Embryonic facial prominence (tissue), 1 donor: ENCODE measurements around the gene GRK5.

Source experiments
- DNase-seq: peaks from one replicate; pipeline ENCODE4 v3.0.0-alpha.2; 2016; ENCODE audit errors: extremely low spot score

The GRK5 gene

GRCh38 chr10:119316002-119316358, 108.6 kb downstream of the GRK5 start:
- DNase-seq, result no peak

- DNase-seq, result peak; percentile 22
Measured at GRCh38 chr10:119316729-119317097, 109.3 kb downstream of the GRK5 start.

GRCh38 chr10:119318411-119319160, 111.2 kb downstream of the GRK5 start:
- DNase-seq, result no peak

GRCh38 chr10:119319161-119319919, 112.0 kb downstream of the GRK5 start:
- no peak for DNase-seq

- DNase-seq, result no peak
Measured at GRCh38 chr10:119319920-119320258, 112.5 kb downstream of the GRK5 start.

GRCh38 chr10:119320981-119321380, 113.6 kb downstream of the GRK5 start:
- DNase-seq, result no peak

- no peak for DNase-seq
Measured at GRCh38 chr10:119323085-119324016, 116.0 kb downstream of the GRK5 start.

- DNase-seq, result no peak
Measured at GRCh38 chr10:119325131-119325530, 117.8 kb downstream of the GRK5 start.

GRCh38 chr10:119326167-119326566, 118.8 kb downstream of the GRK5 start:
- DNase-seq, result no peak

GRCh38 chr10:119327096-119327745, 119.8 kb downstream of the GRK5 start:
- DNase-seq, result no peak

- DNase-seq, result no peak
Measured at GRCh38 chr10:119328223-119328622, 120.9 kb downstream of the GRK5 start.

GRCh38 chr10:119330342-119330741, 123.0 kb downstream of the GRK5 start:
- DNase-seq, result no peak

- DNase-seq, result no peak
Measured at GRCh38 chr10:119331061-119331460, 123.7 kb downstream of the GRK5 start.

- no peak for DNase-seq
Measured at GRCh38 chr10:119333146-119333792, 125.9 kb downstream of the GRK5 start.

GRCh38 chr10:119335671-119336353, 128.4 kb downstream of the GRK5 start:
- DNase-seq, result no peak

GRCh38 chr10:119336599-119336998, 129.2 kb downstream of the GRK5 start:
- DNase-seq, result no peak

- DNase-seq, result no peak
Measured at GRCh38 chr10:119337223-119337622, 129.9 kb downstream of the GRK5 start.

GRCh38 chr10:119337796-119338432, 130.5 kb downstream of the GRK5 start:
- no peak for DNase-seq

- DNase-seq, result no peak
Measured at GRCh38 chr10:119339109-119339508, 131.7 kb downstream of the GRK5 start.

GRCh38 chr10:119340893-119341458, 133.6 kb downstream of the GRK5 start:
- DNase-seq, result no peak
